GM23338 (cell line): ENCODE results near the gene ST6GALNAC4.

Experiments used
- CREB1 ChIP-seq: fragments of 250-450 bp; sonication (Bioruptor Pico); IDR thresholded peaks from 2 replicates; pipeline ENCODE4 v1.5.0; 2020; ENCODE audit warnings: low read depth, mild to moderate bottlenecking, moderate library complexity
- CTCF ChIP-seq, 2 experiments: fragments of 200-600 bp in 1 of 2; sonication (generic) in 1 of 2; conservative IDR thresholded peaks; 2 replicates each; pipeline versions ENCODE4 v1.5.1 to v1.6.1; 2016 to 2017; ENCODE audit warnings: antibody characterized with exemption in 2 of 2, low read depth in 2 of 2, mild to moderate bottlenecking in 2 of 2, moderate library complexity in 1 of 2
- EZH2 ChIP-seq: fragments of 200-600 bp; sonication (generic); IDR thresholded peaks from one replicate; pipeline ENCODE4 v1.8.0; 2017; ENCODE audit warnings: antibody characterized with exemption, mild to moderate bottlenecking, low read depth; ENCODE audit not compliant: unreplicated experiment
- EZH2phosphoT487 ChIP-seq: fragments of 200-600 bp; sonication (generic); IDR thresholded peaks from one replicate; pipeline ENCODE4 v1.8.1; 2018; ENCODE audit warnings: antibody characterized with exemption; ENCODE audit not compliant: unreplicated experiment
- JUNB ChIP-seq: IDR thresholded peaks from one replicate; pipeline ENCODE4 v1.6.1; 2016; ENCODE audit warnings: antibody characterized with exemption; ENCODE audit not compliant: unreplicated experiment
- NANOG ChIP-seq: IDR thresholded peaks from 2 replicates; pipeline ENCODE4 v1.6.1; 2016; ENCODE audit warnings: antibody characterized with exemption, borderline replicate concordance
- POLR2AphosphoS5 ChIP-seq: IDR thresholded peaks from 2 replicates; pipeline ENCODE4 v1.6.1; 2016; ENCODE audit warnings: antibody characterized with exemption, low read depth
- REST ChIP-seq: IDR thresholded peaks from one replicate; pipeline ENCODE4 v1.6.1; 2018; ENCODE audit warnings: antibody characterized with exemption; ENCODE audit not compliant: unreplicated experiment
- ZNF114 ChIP-seq: fragments of 250-450 bp; sonication (Bioruptor Pico); IDR thresholded peaks from 2 replicates; pipeline ENCODE4 v1.5.0; 2020; ENCODE audit warnings: mild to moderate bottlenecking, moderate library complexity
- ZNF331 ChIP-seq: fragments of 250-450 bp; sonication (Bioruptor Pico); IDR thresholded peaks from 2 replicates; pipeline ENCODE4 v1.5.0; 2020; ENCODE audit warnings: low read depth, mild to moderate bottlenecking, moderate library complexity
- ZNF462 ChIP-seq: fragments of 250-450 bp; sonication (Bioruptor Pico); IDR thresholded peaks from 2 replicates; pipeline ENCODE4 v1.5.0; 2020; ENCODE audit warnings: mild to moderate bottlenecking, moderate library complexity
- TF ChIP-seq, protein P1 (sequence below): IDR thresholded peaks from 2 replicates; pipeline ENCODE4 v1.6.1; 2016; ENCODE audit warnings: antibody characterized with exemption

- TF ChIP-seq POLR2AphosphoS5 (no peak), CTCF (conservative IDR thresholded peaks at IDR 0.05; ENCODE audit: low read depth in 2 of 2) (no peak), EZH2 (no peak), REST (no peak), ZNF114 (CRISPR knock-in tag) (no peak), EZH2phosphoT487 (no peak), CREB1 (CRISPR knock-in tag) (no peak), ZNF331 (CRISPR knock-in tag) (no peak), JUNB (no peak), ZNF462 (CRISPR knock-in tag) (no peak), NANOG (no peak)
- TF ChIP-seq, protein P1, sequence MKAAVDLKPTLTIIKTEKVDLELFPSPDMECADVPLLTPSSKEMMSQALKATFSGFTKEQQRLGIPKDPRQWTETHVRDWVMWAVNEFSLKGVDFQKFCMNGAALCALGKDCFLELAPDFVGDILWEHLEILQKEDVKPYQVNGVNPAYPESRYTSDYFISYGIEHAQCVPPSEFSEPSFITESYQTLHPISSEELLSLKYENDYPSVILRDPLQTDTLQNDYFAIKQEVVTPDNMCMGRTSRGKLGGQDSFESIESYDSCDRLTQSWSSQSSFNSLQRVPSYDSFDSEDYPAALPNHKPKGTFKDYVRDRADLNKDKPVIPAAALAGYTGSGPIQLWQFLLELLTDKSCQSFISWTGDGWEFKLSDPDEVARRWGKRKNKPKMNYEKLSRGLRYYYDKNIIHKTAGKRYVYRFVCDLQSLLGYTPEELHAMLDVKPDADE, result no peak
These were observed 31.2 kb upstream of the ST6GALNAC4 start for GRCh38 chr9:127947841-127948710.
